IMR-90 (cell line): ENCODE results near the gene TUBGCP2. TPM values are rescaled to one million over a fixed set of nuclear protein-coding genes. Genes with fewer than 3 reads are reported as not detected.

Experiments
- ATAC-seq: fragments of 200-7000 bp; cut with Tn5 transposase; 2 replicates; pipeline ENCODE4 v1.9.1; 2020; ENCODE audit warnings: low read depth, mild to moderate bottlenecking, moderate library complexity
- BruUV-seq: library from RNA; stranded (reverse); fragments of 400-500 nt; replicated peaks from 2 replicates; lab custom pipeline; 2021; lab: Mats Ljungman, UMichigan
- CTCF ChIA-PET: fragments of 300-600 bp; formaldehyde crosslinking; extraction: SDS; loops from one replicate; lab custom pipeline; 2021; ENCODE audit warnings: antibody characterized with exemption; lab: Yijun Ruan, JAX
- POLR2A ChIA-PET: fragments of 300-600 bp; sonication (Branson Sonifier 250); formaldehyde crosslinking; loops from one replicate; lab custom pipeline; 2022; ENCODE audit warnings: antibody characterized with exemption; ENCODE audit not compliant: unreplicated experiment; lab: Charles Lee
- DNase-seq: peaks from one replicate; pipeline ENCODE4 v3.0.0; 2013
- H2AFZ ChIP-seq: replicated peaks from 2 replicates; pipeline ENCODE3; 2013; ENCODE audit warnings: low read length, mild to moderate bottlenecking; ENCODE audit not compliant: poor library complexity
- H2AK5ac ChIP-seq: 2 replicates; pipeline ENCODE4 v1.6.1; 2013; ENCODE audit warnings: low read depth, low read length, inconsistent platforms
- H2AK9ac ChIP-seq: replicated peaks from 2 replicates; pipeline ENCODE3; 2013; ENCODE audit warnings: mild to moderate bottlenecking, low read depth, low read length, moderate library complexity; ENCODE audit not compliant: poor library complexity
- H2BK120ac ChIP-seq: 2 replicates; pipeline ENCODE4 v1.6.1; 2013; ENCODE audit warnings: low read depth, low read length, inconsistent platforms
- H2BK15ac ChIP-seq: 3 replicates; pipeline ENCODE4 v1.6.1; 2013; ENCODE audit warnings: low read depth, low read length, inconsistent platforms
- H2BK20ac ChIP-seq: 2 replicates; pipeline ENCODE4 v1.6.1; 2013; ENCODE audit warnings: low read depth, mild to moderate bottlenecking, inconsistent platforms, low read length, moderate library complexity
- H2BK5ac ChIP-seq: 2 replicates; pipeline ENCODE4 v1.6.1; 2013; ENCODE audit warnings: mild to moderate bottlenecking, low read depth, low read length, inconsistent platforms; ENCODE audit not compliant: poor library complexity, severe bottlenecking
- H3K14ac ChIP-seq: replicated peaks from 2 replicates; pipeline ENCODE4 v1.6.1; 2013; ENCODE audit warnings: low read depth, low read length, inconsistent platforms
- H3K18ac ChIP-seq: 2 replicates; pipeline ENCODE4 v1.6.1; 2013; ENCODE audit warnings: low read depth, low read length, control low read depth
- H3K23ac ChIP-seq: 2 replicates; pipeline ENCODE4 v1.6.1; 2013; ENCODE audit warnings: low read depth, low read length, inconsistent platforms
- H3K27ac ChIP-seq: 2 replicates; pipeline ENCODE4 v1.5.1; 2013; ENCODE audit warnings: mild to moderate bottlenecking, control low read depth, low read length; ENCODE audit not compliant: insufficient read depth
- H3K27me3 ChIP-seq: 2 replicates; pipeline ENCODE4 v1.6.1; 2013; ENCODE audit warnings: low read length; ENCODE audit not compliant: control insufficient read depth, insufficient read depth
- H3K36me3 ChIP-seq: 2 replicates; pipeline ENCODE4 v1.6.1; 2013; ENCODE audit warnings: low read length, mixed read lengths; ENCODE audit not compliant: control insufficient read depth, insufficient read depth
- H3K4ac ChIP-seq: 2 replicates; pipeline ENCODE4 v1.6.1; 2013; ENCODE audit warnings: low read depth, low read length, inconsistent platforms
- H3K4me1 ChIP-seq: 2 replicates; pipeline ENCODE4 v1.6.1; 2013; ENCODE audit warnings: low read length, mixed read lengths; ENCODE audit not compliant: control insufficient read depth, insufficient read depth
- H3K4me2 ChIP-seq: 2 replicates; pipeline ENCODE4 v1.6.1; 2013; ENCODE audit warnings: low read depth, mild to moderate bottlenecking, control low read depth, low read length, moderate library complexity
- H3K4me3 ChIP-seq: 2 replicates; pipeline ENCODE4 v1.5.1; 2013; ENCODE audit warnings: low read depth, mild to moderate bottlenecking, control low read depth, low read length, moderate library complexity; ENCODE audit not compliant: insufficient read depth
- H3K56ac ChIP-seq: 2 replicates; pipeline ENCODE4 v1.6.1; 2013; ENCODE audit warnings: low read length, inconsistent platforms; ENCODE audit not compliant: insufficient read depth; ENCODE audit errors: extremely low read depth
- H3K79me1 ChIP-seq, 2 experiments: 2 replicates each; pipeline ENCODE4 v1.6.1; 2013; ENCODE audit warnings: low read length in 2 of 2, inconsistent platforms in 1 of 2, low read depth in 1 of 2
- H3K9ac ChIP-seq: 2 replicates; pipeline ENCODE4 v1.6.1; 2013; ENCODE audit warnings: low read depth, low read length, control low read depth
- H3K9me1 ChIP-seq: 2 replicates; pipeline ENCODE4 v1.6.1; 2013; ENCODE audit warnings: low read length, inconsistent platforms; ENCODE audit not compliant: insufficient read depth
- H3K9me3 ChIP-seq: 2 replicates; pipeline ENCODE4 v1.6.1; 2013; ENCODE audit warnings: low read length; ENCODE audit not compliant: control insufficient read depth, insufficient read depth
- H4K20me1 ChIP-seq: 2 replicates; pipeline ENCODE4 v1.6.1; 2013; ENCODE audit warnings: low read length, inconsistent platforms; ENCODE audit not compliant: insufficient read depth
- H4K5ac ChIP-seq: 2 replicates; pipeline ENCODE4 v1.6.1; 2013; ENCODE audit warnings: mild to moderate bottlenecking, low read depth, low read length, control low read depth
- H4K8ac ChIP-seq, 2 experiments: 2 replicates each; pipeline ENCODE4 v1.6.1; 2013; ENCODE audit warnings: low read depth in 2 of 2, low read length in 2 of 2, control low read depth in 1 of 2, inconsistent platforms in 1 of 2
- H4K91ac ChIP-seq: 2 replicates; pipeline ENCODE4 v1.6.1; 2013; ENCODE audit warnings: low read depth, low read length, inconsistent platforms; ENCODE audit not compliant: insufficient read depth
- FOS ChIP-seq: fragments of 150-350 bp; IDR thresholded peaks from 2 replicates; pipeline ENCODE4 v1.6.1; 2016; ENCODE audit warnings: low read depth, low read length
- MAFK ChIP-seq: IDR thresholded peaks from 2 replicates; pipeline ENCODE4 v1.6.1; 2012; ENCODE audit warnings: low read depth, low read length, improper control_type of control experiment
- WGBS, 2 experiments: methylation state at CpG; one replicate each; pipeline versions ENCODE4 v1.1.5 to v1.1.7; 2013; ENCODE audit warnings: missing lambda C conversion rate in 2 of 2; ENCODE audit not compliant: insufficient read length in 1 of 2; ENCODE audit errors: extremely low coverage in 2 of 2; 5-methylcytosine and 5-hydroxymethylcytosine counted together
- dilution Hi-C: fragments of 300-500 bp; cut with HindIII; formaldehyde crosslinking; loops from one replicate; pipeline ENCODE4 v1.14.3; 2018; ENCODE audit warnings: low sequenced_read_pairs; ENCODE audit not compliant: unreplicated experiment
- in situ Hi-C: fragments of 300-500 bp; cut with MboI; formaldehyde crosslinking; loops from 3 replicates; pipeline ENCODE4 v1.14.3; 2019; ENCODE audit warnings: low sequenced_read_pairs, inconsistent platforms, mixed read lengths
- intact Hi-C: fragments of 100-400 bp; cut with micrococcal nuclease; formaldehyde crosslinking; loops from 2 replicates; pipeline ENCODE4 v1.10.0; 2022
- polyA plus RNA-seq, 3 experiments: library from polyadenylated mRNA; depleted of rRNA; stranded (reverse); fragments of >200 nt; gene quantifications; 2 replicates each; pipeline ENCODE4 v1.2.3, GENCODE V29; 2012; ENCODE audit warnings: low replicate concordance in 1 of 3
- total RNA-seq: library from RNA; depleted of rRNA; stranded (reverse); fragments of >200 nt; gene quantifications from 2 replicates; pipeline ENCODE4 v1.2.3, GENCODE V29; 2012

TUBGCP2 gene
- total and polyA plus RNA-seq, 2 of the 4 experiments (the other 2 are of a cell fraction), result 48.1 to 72.6 TPM

DNA sequence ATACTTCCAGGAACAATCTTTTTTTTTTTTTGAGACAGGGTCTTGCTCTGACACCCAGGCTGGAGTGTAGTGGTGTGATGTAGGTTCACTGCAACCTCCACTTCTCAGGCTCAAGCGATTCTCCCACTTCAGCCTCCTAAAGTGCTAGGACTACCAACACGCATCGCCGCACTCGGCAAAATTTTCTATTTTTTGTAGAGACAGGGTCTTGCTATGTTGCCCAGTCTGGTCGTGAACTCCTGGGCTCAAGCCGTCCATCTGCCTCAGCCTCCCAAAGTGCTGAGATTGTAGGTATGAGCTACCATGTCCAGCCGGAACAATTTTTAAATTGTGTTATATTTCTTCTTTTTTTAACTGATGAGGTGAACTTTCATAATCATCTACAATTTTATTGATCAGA, 2.1 kb upstream of the TUBGCP2 start:
- intact Hi-C loops (no loop called here), dilution Hi-C loops (no loop called here), in situ Hi-C loops (no loop called here)
- Histone ChIP-seq H3K18ac (no peak overlapping the region), H3K4me3 (no peak overlapping the region), H2BK15ac (no peak overlapping the region), H4K8ac (no peak overlapping the region), H3K9me1 (peaks cover 11% of the 10 kb centered on the region; the same call in 1 of the 2 replicates), H2AFZ (no peak overlapping the region), H3K36me3 (peaks cover 14% of the 10 kb centered on the region; the same call in 1 of the 2 replicates), H2BK5ac (no peak overlapping the region), H3K56ac (no peak overlapping the region), H3K4me1 (peaks cover 8% of the 10 kb centered on the region), H3K9ac (no peak overlapping the region), H4K5ac (no peak overlapping the region), H2BK20ac (no peak overlapping the region), H3K9me3 (no peaks in the 10 kb centered on the region), H3K4me2 (no peak overlapping the region), H4K91ac (no peak overlapping the region), H3K79me1 (peaks cover 7 to 32% of the 10 kb centered on the region in 2 experiments), H4K20me1 (peaks cover 24% of the 10 kb centered on the region), H3K4ac (no peak overlapping the region), H3K27ac (no peak overlapping the region), H3K27me3 (no peaks in the 10 kb centered on the region), H2AK9ac (no peak overlapping the region), H3K23ac (no peak overlapping the region), H3K14ac (no peak overlapping the region), H2AK5ac (no peak overlapping the region), H2BK120ac (no peak overlapping the region)
- ATAC-seq (no peak), DNase-seq (no peak)
- no TSS peak for BruUV-seq
- 0 out of 2 replicates have a peak, but pooled peaks have one; percentile 21 for TF ChIP-seq MAFK
- no peak for TF ChIP-seq FOS
- ChIA-PET POLR2A (no interaction called here), CTCF (no interaction called here)
- 80% methylated on average over 1 of the region's 8 CpGs; no CpG with 5 or more reads in 1 of the 2 experiments for WGBS, 2 experiments
